ENCODE measurements around the gene CD109.

Gene CD109

DNA sequence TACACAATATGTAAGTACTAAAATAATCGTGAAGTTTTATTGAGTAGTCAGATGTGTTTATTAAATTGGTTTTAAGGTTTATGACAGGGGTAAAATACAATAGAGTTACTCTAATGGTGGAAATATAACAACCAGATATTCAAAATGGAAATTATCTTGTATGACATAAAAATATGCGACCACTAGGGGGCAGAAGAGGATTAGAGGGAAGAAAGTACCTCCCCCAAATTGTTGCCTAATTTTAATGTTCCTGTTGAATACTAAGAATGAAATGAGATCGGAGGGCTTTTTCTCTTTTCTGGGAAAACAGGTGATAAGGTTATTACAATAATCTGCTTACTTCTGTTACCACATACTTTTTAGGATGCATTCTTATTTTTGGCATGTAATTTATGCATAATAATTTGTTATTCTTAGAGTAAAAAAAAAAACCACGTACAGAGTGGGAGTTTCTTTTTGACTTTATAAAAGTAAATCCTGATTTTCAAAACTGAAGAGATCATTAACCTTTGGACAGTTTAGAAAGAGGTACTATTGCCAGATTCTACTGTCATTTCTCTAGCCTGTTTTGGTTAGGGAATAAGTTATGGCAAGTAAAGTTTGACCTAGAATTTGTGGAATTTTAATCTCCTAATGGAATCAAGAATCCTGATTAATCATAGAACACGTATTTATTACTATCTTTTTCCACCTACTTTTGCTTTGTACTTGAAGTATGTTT is 159.2 kb downstream of the CD109 start:
- no peak for DNase-seq (ENCODE audit: low read depth in 1 of 2, low spot score in 1 of 2)

DNA sequence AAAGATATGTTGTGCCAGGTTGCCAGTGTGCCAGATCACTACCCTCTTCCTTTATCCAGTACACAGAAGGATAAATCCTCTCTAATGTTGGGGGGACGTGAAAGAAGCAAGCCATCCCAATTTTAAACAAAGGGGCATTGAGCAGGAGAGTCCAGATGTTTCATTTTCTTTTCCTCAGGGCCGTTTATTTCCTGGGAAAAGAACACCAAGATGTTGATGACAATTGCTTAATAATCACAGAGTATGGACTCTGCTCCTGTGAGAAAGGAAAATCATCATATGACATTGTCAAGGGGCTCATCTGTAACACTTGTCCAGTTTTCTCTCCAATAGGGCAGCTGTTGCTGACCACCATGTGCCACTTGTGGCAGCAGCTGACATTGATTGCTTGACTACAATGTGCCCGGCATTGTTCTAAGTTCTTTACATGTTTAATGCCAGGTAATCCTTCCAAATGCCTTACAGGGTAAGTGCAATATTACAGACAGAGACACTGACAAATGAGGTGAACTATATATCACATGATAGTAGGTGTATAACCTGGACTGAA is 161.4 kb downstream of the CD109 start:
- DNase-seq (ENCODE audit: low read depth in 1 of 2, low spot score in 1 of 2), result no peak

DNA sequence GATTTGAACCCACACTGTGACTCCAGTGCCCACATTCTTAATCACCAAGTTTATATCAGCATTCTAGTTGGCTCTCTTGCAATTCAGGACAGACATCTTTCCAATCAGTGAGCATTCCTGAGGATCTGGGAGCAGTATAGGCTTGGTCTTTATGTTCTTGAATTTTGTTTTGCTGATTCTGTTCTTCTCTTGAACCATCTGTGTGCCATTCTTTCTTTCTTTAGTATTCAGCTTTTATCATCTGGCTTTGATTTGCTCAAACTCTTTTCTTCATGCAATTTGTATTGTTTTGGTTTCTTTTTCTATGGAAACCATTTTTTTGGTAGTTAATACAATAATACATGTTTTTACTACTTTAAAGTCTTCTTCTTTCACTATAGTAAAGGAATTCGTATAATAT is 162.4 kb downstream of the CD109 start:
- DNase-seq (ENCODE audit: low read depth in 1 of 2, low spot score in 1 of 2), result no peak

DNA sequence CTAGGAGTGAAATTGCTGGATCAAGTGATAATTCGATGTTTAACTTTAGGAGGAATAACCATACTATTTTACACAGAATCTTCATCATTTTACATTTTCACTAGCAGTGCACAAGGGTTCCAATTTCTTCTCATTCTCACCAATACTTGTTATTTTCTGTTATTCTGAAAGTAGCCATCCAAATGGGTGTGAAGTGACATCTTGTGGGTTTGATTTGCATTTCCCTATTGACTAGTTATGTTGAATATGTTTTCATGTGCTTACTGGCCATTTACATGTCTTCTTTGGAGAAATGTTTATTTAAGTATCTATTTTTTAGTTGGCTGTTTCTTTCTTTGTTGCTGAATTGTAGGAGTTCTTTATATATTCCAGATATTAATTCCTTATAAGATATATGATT is 164.3 kb downstream of the CD109 start:
- no peak for DNase-seq (ENCODE audit: low read depth in 1 of 2, low spot score in 1 of 2)

DNA sequence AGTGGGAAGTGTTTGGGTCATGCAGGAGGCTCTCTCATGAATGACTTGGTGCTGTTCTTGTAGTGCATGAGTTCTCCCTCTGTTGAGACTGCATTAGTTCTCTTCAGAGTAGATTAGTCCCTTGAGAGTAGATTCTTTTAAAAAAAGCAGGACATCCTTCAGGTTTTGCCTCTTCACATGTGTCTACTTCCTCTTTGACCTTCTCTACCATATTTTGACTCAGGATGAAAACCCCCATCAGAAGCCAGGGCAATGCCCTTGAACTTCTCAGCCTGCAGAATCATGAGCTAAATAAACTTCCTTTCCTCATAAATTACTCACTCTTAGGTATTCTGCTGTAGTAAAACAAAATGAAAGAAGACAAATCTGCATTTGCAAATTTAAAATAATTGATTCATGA is 170.3 kb downstream of the CD109 start:
- no peak for DNase-seq (ENCODE audit: low read depth in 1 of 2, low spot score in 1 of 2)

DNA sequence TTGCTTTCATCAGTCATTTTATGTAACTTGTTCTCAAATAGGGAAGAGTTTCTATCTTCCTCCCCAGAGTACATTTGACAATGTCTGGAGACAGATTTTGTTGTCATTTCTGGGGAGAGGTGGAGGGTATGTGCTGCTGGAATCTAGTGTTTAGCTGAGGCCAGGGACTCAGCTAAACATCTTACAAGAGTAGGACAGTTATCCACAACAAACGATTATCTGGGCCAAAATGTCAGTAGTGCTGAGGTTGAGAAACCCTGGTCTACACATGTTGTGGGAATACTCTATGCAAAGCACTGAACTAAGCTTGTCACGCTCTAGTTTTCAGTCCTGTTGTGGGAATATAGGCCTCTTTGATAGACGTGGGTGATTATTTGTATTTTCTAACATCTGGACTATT is 171.4 kb downstream of the CD109 start:
- DNase-seq (ENCODE audit: low read depth in 1 of 2, low spot score in 1 of 2), result no peak

DNA sequence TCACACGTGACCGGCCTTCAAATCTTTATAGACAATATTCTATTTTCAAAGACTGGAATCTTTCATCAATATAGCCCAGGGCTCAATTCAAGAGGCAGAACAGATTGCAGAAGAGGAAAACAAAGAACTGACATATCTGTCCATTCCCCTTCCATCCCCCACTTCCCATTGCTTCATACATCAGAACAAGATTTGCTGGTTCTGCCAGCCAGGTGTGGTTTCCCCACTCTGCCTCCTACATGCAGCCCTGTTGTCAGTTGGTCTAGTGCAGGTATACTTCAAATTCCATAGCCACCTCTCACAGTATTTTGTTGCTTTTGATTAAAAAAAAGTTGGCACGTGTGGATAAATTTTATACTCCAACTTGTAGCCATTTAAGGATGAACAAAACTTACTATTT is 174.9 kb downstream of the CD109 start:
- DNase-seq (ENCODE audit: low read depth in 1 of 2, low spot score in 1 of 2), result no peak

DNA sequence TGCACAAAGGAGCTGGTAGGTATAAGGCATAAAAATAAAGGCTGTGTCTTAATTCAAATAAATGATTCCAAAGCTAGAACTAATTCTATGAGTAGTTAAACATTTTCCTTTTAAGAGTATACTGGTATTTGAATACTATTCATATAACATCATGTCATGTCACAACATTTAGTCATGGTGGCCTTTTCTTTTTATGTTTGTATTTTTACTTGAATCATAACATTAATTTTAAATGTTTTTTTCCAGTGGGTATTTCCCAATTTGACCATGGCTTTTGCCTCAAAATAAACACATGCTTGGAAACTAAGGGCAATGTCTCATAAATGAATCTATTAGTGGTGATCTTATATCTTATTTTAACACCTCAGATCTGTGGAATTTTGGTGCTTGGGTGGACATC is 177.1 kb downstream of the CD109 start:
- no peak for DNase-seq (ENCODE audit: low read depth in 1 of 2, low spot score in 1 of 2)

Data from activated T-helper 1 cell treated with anti-CD3 and anti-CD28 coated beads, Interleukin-2, amount 50 U/mL, for 16 hours (primary cell).